Measurements from ENCODE around the gene DENND1A.
"Not testable (repeated sequence)": the region's sequence is repeated elsewhere in the genome, so short reads cannot be mapped to it uniquely, and the experiment has no call there.

Gene DENND1A

DNA sequence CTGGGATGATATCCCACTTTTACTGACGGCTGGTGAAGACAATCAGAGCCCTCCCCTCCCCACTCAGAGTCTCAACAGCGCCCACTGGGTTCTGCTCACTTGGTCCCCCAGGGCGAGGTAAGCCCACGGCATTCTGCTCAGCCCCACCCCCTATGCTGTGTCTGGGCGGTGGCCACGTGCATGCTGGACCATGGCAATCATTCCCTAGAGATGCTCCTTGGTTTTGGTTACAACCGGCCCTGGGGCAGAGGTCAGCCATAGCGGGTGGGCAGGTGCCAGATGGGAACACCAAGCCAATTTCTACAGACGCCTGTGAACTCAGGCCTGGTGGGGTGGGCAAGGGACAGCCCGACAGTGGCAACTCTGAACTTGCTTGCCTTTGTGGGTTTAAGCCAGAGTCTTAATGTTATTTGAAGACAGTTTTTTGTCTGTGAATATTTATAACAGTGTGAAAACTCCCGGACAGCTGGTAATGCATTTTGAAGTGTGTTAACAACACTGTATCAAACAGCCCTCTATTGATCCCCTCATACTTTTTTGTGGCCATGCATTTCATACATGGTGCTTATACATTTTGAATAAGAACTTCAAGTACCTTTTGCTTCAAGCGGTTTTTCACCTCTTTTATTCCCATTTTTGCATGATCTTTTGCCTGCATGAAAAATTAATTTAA lies 479.7 kb downstream of the DENND1A start:
- DNase-seq: no peak

DNA sequence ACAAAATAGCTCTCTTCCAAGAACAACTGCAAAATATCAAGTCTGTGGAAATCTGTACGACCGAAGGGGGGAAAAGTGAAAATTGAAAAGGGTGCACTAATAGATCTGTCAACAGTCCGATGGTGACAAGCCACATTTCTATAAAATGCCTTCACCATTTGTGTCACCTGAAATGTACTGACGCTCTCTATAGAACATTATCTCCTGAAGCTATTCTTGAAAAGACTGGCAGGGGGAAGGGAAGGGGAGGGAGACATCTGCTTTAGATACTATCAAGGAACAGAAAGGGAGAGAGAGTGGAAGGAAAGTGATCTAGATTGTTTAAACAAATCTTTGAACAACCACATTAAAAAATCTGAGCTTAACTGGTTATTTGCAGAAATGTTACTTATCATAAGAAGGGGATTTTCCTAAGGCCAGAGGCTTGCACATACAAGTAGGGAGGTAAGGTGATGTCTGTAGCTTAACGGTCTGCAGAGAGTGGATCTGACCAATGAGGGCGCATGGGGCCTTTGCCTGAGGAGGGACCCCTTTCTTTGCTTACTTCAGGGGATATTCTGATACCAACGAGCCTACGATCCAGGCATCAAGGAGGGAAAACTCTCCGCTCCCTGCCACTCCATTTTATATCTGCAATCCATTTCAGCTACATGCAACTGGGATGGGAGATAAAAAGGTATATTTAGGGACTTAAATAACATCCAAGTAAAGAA lies 481.8 kb downstream of the DENND1A start:
- no peak for DNase-seq

DNA sequence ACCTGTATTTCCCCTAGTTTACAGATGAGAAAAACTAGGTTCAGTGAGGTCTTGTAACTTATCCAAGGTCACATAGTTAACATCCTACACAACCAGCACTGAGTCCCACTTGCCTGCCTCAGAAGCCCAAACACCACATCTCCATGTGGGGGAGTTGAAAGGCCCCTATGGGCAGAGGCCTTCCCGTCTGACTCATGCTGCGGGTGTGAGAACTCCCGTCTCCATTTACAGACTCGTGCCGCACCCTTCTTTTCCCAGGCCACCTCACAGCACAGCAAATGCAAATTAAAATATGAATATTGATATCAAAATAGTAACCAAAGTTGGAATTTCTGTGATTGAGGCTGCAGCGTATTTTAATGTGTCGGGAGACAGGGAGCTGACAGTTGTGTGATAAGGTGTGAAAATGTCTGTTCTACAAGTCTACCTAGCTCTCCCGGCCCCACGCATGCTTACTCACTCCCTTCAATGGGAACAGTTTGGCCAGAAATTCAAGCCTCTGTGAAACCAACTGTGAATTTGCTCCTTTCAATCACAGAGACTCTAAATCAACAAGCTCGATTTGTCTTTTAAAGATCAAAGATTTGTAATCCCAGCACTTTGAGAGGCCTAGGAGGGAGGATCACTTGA lies 483.8 kb downstream of the DENND1A start:
- DNase-seq: peak; percentile 29

DNA sequence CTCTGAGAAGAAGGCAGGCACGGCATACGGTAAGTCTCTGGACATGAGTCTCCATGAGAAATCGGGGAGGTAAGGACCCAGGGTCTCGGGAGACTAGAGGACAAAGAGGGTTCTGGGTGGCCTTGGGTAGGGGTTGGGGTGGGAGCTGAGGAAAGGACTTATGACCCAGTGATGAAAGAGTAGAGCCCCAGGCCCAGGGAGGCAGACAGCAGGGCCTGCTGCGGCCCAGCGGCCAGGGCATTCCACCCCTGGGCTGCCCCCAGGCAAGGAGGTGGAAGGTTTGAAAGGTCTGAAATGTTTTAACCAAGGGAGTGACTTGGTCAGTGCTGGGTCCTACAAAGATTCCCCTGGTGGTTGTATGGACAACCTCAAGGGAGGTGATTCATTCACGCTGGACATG lies 484.8 kb downstream of the DENND1A start:
- no peak for DNase-seq

DNA sequence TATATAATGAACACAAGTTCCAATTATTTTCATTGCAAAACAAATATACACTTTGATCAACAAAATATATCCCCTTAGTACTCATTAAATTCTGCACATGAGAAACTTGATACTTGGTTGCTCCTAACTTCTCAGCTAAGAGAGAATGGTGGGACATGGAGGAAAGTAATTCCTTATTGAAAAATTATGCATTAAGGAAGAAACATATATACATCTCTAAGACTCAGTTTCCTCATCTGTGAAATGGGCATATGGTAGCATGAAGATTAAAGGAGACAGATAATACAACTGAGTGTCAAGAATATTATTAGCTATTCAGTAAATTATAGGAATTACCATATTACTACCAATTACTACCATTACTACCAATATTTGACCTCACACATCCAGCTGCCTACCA lies 488.2 kb downstream of the DENND1A start:
- DNase-seq: no peak

DNA sequence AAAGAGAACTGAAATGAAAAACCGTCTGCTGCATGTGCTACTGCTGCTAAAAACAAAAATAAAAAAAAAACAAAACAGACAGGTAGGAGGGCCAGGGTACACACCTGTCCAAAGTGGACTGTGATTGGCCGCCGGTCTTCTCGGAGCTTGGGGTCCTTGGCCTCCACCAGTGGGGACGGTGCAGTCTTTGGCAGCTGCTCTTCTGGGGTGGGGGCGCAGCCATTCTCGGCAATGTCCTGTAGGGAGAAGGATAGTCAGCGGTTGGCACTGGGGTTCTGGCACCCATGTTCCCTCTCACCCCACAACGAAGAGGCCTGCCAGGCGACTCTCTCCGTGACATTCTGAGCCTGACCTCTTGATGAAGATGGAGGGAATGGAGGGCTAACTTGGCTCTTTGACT lies 489.7 kb downstream of the DENND1A start:
- no peak for DNase-seq

DNA sequence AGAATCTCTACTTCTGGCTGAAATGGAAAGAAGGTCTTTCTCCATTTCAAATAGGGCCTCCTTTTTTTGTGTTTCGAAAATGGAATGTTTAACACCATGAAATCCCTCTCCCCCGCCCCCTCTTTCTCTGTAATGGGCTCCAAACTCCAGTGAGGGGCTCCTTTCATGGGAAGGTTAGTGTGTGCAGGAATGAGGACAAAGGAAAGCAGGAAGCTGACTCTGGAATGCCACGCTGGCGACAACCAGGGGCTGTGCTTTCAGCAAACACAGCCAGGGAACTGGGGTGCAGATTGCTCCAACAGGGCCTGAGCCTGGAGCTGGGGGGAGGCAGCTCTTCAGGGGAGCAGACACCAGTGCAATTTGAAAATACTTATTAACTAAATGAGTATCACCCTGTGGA lies 491.1 kb downstream of the DENND1A start:
- DNase-seq: peak; percentile 2

DNA sequence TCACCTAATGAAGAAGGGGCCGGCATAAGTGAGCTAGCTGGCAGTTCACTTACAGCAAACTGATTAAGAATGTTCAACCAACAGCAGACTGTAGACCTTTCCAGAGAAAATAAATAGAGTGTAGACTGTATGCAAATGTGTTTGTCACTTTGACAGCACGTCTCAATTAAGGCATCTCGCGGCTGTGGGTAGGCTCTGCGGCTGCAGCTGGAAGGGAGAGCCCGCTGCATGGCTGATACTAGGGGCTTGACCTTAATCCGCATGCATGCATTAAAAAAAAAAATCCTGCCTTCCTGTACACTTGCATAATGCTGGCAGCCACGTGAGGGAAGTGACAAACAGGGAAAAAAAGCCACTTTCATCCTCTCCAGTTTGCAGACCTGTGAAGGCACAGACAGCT lies 491.6 kb downstream of the DENND1A start:
- DNase-seq: peak; percentile 1

DNA sequence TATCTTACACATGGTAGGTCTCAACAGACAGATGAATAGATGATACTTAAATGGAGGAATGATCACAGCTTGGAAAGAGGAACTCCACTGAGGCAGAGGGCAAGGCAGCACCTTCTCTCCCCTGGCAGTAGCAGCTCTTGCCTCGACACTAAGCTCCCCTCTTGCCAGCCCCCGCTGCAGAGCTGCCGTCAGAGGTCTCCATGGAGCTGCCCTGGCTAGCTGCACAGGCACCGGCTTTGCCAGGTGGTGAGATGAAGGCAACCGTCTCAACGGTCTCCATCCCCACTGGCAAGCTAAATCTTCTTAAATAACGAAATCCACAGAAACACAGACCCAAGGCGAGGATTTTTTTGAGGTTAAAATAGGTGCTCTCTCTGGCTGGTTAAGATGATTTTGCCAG lies 492.7 kb downstream of the DENND1A start:
- no peak for DNase-seq

DNA sequence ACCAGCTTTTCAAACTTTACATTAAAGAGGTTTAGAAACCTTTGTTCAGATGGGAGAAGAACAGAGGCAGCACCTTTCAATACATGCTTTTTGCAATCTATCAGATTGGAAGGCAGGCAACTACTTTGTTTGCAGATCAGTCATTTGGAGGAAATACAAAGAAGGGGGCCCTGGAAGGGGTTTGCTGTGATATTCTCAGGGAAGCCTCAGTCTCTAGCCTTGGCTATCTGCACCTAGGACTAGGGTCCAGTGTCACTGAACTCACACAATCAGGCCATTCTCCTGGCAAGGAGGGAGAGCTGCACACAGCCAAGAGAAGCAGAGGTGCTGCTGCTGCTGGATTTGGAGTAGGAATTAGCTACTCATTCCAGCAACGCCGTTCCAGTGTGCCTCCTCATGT lies 494.5 kb downstream of the DENND1A start:
- no peak for DNase-seq

DNA sequence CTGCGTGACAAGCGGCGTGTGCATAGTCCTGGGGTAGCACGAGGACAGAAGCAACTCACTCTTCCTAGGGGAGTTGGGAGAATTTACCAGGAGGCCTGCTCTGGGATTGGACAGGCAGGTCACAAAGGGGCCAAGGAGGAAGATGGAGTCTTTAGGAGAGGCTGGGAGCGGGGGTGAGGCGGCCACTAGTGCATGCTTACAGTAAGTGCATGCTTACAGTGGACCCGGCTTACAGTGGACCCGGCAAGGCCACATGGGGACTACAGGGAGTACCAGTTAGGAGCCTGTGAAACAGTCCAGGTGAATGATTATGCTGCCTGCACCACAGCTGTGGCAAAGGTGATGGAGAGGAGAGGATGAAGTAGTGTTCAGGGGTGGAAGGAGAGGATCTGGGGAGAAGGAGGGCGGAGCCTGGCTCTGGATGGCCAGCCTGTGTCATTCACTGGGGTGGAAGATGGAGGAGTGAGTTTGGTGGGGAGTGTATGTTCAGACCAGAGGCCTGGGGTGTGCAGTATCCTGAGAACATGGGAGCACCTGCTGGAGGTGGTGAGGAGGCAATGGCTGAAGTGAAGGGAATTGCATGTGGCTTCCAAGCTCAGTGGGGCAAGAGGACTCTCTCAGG lies 495.2 kb downstream of the DENND1A start:
- DNase-seq: peak; percentile 6

DNA sequence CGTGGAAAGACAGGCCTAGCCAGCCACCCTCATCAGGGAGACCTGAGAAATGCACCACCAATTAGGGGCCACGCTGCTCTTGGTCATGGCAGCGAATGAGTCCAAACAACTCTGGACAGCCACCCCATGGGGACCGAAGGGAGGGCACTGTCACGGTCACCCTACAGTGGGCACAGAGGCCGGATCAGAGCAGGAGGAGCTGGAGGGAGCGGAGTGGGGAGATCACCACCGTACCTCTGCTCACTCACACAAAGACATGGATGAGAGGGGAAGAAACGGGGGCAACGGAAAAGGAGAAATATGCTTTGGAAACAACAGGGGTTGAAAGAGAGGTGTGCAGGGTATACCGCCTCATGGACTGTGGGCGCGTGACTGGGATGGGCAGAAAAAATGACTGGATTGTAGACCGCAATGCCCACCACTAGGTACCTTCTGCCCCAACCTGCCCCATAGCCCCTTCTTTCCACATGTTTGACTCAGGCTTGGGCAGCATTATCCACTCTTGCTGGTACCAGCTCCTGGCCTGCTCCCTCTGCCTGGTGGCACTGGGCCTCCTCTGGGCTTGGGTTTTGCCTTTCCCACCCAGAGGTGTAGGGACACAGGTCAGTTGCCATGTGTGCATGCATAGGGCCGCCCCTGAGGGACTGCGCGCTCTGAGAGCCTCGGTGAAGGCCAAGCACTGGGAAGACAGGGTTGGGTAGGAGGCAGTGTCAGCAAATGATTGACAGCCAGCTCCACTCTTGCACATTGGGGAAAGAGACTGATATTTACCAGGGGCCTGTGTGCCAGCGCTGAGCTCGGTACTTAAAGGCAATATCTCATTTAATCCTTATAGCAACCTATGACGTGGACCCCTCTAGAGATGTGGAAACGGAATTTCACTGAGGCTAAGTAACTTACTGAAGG lies 497.3 kb downstream of the DENND1A start:
- no peak for DNase-seq

DNA sequence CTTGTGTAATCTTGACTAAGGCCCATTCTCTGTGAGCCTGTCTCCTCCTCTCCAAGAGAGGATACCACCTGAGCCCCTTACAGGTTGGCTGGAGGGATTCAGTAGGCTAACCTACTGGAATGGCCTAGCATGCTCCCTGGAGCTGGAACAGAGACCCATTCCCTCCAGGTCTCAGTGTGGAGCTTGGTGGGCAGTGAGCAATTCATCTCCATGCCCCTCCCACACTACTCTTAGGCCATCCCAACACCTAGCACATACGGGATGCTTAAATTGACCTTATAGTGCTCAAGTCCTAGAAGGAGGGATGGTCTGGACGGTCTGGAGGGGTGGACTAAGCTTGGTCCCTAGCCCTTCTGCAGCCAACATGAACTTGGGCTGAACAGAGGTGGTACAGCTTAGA lies 498.3 kb downstream of the DENND1A start:
- no peak for DNase-seq

DNA sequence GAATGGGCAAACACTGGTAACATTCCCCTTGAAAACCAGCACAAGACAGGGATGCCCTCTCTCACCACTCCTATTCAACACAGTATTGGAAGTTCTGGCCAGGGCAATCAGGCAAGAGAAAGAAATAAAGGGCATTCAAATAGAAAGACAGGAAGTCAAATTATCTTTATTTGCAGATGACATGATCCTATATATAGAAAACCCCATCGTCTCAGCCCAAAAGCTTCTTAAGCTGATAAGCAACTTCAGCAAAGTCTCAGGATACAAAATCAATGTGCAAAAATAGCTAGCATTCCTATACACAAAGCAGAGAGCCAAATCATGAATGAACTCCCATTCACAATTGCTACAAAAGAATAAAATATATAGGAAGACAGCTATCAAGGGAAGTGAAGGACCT lies 501.5 kb downstream of the DENND1A start:
- not testable (repeated sequence) for DNase-seq

DNA sequence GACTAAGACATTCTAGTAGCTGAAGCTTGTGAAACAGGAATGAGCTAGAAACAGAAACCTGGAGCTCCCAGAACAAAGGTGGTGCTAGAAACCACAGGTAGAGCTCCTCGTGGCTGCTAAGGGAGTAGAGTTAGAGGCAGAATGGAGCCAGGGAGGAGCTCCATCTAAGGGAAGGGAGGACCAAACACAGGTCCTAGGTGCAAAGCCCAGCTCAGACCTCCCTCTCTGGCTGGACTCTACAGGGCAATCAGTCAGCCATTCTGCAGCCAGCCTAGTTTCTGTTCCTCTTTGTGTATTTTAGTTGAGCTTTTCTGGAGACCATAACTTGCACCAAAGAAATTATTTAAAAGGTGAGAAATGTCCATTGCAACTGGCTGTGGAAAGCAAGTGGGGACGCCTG lies 503.5 kb downstream of the DENND1A start:
- no peak for DNase-seq

DNA sequence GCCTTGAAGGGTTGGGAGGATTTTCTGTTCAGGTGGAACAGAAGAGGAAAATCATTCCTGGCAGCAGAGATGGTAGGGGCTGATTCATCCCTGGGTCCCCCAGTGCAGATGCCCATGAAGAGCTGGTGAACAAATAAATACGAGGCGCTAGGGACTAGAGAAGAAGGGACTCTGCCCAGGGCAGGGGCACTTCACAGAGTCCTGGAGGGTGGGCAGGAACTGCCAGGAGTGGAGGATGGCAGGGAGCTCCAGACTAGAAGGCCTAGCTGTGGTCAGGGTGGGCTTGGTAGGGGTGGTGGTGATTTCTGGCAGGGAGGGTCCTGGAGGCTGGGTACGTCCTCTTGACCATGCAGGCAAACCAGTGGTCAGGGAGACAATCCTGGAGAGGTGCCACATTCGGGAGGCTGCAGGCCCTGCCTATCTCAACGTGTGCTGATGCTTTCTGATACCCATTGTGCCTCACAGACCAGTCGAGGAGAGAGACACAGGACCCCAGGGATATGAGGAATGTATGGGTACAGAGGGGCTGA lies 504.0 kb downstream of the DENND1A start:
- DNase-seq: no peak

DNA sequence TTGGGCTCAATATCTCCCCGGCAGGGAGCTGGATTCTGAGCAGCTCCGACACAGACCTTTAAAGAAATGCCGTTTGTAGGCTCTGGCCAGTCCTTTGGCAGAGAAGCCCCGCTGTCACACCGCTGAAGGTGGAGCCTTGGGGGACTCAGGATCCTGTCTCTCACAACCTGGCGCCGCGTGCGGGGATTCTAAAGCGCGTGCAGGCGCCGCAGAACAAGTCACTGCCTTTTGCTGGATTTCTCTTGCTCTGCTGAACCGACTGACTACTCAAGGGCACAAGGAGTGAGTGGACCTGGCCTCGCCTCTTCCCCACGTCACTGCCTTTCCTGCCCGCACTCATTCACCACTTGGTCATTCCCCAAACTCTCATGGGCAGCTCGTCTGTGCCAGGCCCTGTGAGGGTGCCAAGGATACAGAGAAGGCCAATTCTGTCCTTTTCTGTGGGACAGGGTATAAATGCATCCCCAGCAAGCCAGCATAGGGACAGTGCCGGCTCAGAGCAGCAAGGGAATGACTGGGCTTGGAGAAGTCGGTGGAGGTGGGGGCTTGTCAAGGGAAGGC lies 504.6 kb downstream of the DENND1A start:
- DNase-seq: no peak

DNA sequence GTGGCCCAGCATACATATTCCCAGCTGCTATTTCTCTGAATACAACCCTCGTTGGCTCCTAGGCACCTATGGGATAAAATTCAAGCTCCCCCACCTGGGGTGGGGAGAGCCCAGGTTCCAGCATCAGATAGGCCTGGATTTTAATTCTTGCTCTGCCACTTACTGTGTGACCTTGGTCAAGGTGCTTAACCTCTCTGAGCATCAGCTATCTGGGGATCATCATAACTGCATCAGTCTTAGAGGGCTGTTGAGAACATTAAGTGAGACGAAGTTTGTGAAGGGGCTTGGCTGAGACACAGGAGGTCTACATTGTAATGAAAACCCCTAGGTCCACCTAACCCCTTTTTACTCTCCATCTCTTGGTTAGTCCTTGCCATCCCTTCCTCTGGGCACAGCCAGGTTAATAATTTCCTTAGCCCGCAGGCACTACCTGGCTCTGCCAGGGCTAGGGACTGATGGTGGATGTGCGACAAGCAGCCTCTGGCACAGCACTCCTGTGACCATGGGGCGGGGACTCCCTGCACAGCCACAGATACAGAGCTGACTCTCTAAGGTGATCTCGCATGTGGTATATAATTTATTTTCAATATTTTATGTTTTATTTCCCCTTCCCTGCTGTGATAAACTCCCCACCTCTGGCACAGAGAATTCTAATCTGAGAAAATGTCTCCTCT lies 505.2 kb downstream of the DENND1A start:
- no peak for DNase-seq

DNA sequence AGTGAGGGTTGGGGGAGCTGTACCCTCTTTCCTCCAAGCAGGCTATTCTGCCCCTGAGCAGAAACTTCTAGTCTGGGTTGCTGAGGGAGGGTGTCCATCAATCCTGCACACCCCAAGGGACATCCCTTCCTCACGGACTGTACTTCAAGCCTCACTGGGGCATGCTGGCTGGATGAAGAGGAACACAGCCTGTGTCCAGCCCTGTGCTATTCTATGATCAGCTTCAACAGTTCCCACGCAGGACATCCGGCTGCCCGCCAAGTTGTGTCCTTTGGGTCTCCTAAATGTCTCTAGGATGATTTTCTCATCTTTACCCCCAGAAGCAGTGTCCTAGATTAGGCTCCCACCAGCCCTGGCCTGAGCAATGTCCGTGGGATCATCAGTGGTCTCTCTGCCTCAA lies 505.8 kb downstream of the DENND1A start:
- no peak for DNase-seq

DNA sequence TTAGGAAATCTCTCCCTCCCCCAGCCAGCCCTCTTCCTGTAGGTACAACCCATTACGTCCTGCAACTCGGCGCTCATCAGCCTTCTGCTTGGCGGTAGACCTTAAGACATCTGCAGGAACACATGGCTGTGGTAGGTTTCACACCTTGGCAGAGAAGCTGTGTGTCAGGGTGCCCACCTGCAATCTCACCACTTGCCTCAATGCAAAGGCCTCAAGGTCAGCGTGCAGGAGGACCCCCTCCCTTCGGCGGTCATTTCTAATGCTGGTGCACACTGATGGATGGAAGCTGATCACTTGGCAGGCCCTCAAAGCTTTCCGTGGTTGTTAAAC lies 506.6 kb downstream of the DENND1A start:
- DNase-seq: no peak

DNA sequence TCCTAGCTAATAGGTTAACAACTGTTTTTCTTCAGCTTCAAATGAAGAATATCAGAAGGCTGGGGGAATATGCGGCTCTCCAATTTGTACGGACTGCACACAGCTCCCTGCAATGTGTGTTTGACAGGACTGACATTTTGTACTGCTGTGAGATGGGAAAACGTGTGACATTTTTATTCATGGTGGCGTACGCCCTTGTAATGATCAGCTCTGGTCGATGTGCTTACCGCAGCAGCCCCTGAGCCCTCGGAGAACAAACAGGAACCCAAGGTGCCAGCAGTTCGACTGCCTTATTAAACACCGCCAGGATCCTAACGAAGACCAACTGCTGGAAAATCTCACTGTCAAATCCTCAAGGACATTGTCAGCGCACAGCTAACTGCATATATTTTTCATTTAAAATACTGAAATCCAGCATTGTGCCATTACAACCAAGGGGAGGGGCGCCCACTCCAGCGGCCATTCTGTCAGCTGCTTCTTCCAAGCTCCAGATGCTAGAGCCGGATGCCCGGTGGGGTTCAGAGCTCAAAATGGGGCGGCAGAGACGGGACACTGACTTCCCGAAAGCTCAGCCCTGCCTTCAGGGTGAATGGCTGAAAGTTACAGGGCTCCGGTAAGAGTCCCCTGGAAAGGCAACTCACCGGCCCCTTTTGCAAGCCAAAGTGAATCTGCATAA lies 507.2 kb downstream of the DENND1A start:
- no peak for DNase-seq

Data from fibroblast of skin of scalp (primary cell).